CD4-positive, alpha-beta T cell treated with Interleukin-21 for 1 hour (primary cell): Measurements from ENCODE around the gene CHST3.

Experiments used
- DNase-seq: peaks from one replicate; pipeline ENCODE4 v3.0.0-alpha.2; 2020

The CHST3 gene

DNA sequence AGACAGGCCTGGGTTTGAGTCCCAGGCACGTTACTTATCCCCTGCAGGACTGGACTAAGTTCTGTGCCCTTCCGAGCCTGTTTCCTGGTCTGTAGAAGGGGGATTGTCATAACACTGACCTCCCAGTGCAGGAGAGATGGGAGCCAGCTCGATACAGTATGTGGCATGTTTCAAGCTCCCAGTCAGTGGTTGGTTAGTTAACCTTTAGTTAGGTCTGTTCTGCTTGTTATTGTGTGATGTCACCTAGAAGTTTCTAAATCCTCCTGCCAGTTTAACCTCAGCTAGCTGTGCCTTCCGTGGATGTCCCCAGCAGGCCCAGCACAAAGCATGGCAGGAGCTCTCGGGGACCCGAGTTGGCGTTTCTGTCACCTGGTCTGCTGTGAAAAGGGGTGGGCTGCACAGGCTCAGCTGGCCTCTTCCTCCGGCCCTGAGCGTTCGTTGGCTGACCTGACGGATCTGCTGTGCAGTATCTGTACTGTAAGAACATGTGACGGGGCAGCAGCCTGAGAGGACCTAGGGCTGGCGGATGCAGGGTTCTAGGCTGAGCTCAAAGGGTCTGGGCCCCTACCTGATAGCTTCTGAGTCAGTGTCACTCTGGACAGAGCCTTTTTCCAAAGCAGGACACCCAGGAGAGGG is 71.2 kb downstream of the CHST3 start:
- DNase-seq, result no peak

DNA sequence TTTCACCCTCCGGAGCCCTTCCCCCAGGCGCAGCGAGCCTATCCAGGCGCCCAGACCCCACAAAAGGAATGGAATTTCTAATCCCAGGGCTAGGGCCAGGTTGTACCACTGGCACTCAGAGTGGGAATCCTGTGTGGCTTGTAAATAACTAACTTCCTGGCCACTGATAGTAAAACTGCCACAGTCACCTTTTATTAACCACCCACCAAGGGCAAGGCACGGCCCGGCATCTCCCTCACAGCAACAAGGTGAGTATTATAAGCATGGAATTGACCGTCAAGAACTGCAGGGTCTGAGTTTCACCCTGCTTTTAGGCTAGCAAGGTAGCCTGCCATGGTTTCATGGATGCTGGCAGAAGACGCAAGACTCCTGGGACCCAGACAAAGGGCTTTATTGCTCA is 73.1 kb downstream of the CHST3 start:
- no peak for DNase-seq

DNA sequence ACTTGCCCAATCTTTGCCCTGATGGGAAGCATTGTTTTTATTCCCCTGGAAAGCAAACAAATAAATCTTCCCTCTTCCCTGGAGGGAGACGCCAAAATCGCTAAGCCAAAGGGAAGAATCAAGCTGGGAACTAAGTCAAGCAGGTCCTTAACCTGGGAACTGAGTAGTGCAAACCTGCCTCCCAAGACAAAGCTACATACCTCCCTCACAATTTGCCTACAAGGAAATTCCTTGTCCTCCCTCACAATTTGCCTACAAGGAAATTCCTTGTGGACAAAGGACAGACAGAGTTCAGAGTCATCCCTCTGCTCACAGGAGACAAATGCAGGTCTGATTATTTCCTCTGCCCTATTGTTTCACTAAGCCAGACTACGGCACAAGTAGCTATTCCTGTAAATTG is 73.6 kb downstream of the CHST3 start:
- DNase-seq, result no peak

DNA sequence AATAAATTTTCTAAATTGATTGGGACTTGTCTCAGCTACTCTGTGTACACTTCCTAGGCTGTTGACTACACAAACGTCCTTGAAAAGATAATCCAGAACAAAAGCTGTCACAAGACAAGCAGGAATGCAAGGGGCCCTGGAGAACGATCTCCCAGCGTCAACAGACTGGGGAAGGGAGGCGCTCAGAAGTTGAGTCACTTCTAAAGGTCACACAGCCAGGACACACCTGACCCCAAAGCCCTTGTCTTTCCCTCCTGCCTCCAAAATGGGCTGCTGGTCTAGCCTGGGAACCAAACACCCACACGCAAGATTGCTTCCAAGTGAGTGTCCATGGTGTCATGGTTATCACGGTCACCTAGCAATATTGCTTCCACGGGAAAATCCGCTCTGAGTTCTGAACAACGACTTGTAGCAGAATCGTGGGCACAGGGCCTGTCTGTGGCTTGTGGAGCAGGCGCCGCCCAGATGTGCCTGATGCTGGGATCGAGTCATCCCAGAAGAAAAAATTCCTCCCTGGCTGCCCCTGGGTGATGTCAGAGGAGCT is 74.3 kb downstream of the CHST3 start:
- DNase-seq, result no peak

DNA sequence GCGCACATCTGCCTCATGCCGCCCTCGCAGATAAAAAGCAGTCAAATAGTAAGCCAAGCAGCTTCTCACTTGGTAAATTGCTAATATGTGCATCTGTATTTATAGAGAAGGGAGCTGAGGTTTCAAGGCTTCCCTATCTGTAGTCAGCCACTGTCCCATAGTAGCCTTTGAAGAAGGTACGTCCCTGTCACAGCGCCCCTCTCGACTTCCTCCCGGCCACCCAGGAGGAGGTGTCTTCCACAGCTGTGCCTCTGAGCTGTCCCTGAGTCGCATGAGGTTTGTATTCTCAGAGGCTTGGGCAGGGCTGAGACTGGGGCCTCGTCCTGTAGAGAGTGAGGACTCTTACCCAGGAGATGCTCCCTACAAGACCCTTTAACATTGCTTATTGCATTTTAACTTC is 75.2 kb downstream of the CHST3 start:
- DNase-seq, result no peak

DNA sequence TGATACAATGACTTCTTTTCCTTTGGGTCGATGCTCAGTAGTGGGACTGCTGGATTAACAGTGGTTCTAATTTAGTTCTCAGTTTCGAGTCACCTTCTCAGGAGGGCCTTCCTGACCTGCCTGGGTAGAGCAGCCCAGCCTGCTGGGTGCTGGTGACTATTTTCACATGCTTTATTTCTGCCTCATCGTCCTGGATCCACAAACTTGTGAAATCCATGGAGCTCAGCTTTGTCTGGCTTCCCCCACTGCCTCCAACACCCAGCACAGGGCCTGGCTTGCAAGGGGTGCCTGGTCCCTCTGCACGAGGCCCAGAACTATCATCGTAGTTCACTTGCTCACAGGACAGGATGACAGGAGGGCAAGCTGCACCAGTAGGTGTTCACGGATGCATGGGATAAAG is 77.3 kb downstream of the CHST3 start:
- DNase-seq, result no peak

DNA sequence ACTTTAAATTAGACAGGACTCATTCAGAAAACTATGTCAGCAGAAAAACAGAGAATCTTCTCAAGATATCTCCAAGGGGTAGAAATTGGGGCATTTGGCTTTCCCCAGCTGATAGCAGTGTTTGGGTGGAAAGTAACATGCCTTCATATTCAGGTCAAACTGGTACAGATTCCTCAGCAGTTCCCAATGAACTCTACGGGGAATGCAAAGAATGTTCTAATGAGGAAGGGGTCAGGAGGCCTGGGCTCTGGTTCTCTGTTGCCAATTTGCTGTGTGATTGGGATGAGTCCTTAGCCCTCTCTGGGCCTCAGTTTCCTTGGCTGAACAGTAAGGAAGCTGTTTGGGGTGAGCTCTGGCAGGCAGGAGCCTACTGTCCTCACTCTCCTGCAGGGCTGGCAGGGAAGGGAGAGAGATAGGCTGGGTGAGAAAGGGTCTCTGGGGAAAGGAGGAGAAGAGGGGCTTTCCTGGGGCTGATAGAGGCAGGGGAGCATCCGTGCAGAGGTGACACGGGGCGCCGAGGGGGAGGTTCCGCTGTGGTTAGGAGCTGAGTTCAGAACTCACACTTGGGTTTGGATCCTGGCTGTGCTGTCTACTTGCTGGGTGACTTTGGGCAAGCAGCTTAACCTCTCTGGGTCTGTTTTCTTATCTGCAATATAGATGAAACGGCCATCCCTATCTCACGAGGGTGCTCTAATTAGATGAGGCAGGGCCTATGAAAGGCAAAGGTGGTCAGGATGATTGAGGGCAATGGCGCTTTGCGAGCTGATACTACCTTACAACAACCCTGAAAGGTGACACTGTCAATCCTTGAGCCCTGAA is 79.0 kb downstream of the CHST3 start:
- DNase-seq, result no peak

DNA sequence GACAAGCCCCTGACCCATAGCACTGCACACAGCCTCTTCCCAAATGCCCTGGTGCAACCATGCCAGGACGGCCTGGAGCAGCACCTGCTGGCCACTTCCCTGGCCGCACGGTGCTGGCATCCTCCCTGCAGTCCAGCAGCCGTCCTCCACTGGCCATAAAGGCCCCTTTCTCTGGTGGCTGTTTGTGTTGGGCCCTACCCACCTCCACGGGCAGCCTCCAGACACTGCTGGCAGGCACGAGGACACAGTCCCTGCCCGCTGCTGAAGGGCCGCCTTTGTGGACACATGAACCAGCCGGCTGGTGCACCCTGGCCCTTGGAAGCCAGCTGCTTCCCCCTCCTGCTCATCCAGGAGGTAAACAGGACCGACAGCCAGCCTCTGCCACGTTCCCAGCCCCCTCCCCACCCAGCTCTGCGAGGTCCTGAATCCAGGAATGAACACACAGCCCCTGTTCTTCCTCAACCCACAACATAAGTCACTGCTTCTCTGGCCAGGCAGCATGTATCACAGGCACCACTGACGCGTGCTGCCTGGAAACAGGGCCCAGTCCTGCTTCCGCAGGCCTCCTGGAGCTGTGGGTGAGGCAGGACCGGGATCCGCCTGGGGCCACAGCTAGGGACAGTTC is 80.3 kb downstream of the CHST3 start:
- DNase-seq, result no peak

DNA sequence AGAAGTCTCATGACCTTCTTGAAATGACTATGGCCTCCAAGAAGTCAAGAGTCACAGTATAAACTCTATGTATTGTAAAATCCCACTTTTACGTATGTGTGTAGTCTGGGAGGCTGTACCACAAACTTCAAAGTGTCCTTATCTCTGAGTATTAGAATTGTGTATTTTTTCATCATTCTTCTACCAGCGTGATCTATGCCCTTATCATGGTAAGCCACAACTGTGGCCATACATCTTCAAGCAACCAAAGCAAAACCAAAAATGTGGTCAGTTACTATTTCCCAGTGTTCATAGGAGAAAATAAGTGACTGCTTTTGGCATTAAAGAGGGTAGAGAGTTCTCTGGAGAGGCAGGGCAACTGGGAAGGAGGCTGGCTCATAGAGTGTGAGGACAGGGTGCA is 81.4 kb downstream of the CHST3 start:
- DNase-seq, result no peak

DNA sequence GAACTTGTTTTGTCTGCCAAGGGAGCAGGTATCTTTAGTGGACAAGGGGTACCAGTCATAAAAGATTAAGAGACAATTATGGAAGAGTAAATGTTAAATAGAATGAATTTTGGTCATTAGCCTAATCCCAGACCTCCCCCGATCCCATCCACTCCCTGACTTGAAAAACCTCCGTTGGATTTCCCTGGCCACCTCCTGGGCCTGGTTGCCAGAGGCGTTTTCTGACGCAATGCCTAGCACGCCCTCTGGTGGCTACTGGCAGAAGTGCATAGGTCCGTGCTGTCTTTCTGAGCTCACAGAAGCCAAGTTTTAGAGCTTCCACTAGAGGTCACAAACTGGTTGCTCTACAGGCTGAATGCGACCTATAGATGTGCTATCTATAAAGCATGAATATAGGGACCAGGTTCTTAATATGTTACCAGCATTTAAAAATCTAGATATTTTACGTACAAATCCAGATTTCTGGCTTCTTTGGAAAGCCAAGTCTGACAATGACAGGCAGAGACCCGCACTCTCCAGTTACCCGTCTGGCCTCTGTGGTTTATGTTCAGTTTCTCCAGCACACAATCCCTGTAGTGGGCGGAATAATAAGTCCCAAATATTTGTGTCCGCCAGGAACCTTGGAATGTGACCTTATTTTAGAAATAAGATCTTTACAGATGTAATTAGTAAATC is 84.4 kb downstream of the CHST3 start:
- DNase-seq, result peak; percentile 89

DNA sequence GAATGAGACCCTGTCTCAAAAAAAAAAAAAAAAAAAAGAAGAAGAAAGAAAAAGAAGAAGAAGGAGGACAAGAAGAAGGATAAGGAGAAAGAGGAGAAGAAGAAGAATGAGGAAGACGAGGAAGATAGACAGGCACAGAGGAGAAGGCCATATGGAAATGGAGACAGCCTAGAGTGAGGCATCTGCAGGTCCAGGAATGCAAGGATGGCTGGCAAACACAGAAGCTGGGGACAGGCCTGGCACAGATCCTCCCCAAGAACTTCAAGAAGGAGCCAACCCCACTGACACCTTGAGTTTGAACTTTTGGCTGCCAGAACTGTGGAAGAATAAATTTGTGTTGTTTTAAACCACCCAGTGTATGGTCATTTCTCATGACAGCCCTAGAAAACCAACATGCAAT is 85.3 kb downstream of the CHST3 start:
- DNase-seq, result no peak

DNA sequence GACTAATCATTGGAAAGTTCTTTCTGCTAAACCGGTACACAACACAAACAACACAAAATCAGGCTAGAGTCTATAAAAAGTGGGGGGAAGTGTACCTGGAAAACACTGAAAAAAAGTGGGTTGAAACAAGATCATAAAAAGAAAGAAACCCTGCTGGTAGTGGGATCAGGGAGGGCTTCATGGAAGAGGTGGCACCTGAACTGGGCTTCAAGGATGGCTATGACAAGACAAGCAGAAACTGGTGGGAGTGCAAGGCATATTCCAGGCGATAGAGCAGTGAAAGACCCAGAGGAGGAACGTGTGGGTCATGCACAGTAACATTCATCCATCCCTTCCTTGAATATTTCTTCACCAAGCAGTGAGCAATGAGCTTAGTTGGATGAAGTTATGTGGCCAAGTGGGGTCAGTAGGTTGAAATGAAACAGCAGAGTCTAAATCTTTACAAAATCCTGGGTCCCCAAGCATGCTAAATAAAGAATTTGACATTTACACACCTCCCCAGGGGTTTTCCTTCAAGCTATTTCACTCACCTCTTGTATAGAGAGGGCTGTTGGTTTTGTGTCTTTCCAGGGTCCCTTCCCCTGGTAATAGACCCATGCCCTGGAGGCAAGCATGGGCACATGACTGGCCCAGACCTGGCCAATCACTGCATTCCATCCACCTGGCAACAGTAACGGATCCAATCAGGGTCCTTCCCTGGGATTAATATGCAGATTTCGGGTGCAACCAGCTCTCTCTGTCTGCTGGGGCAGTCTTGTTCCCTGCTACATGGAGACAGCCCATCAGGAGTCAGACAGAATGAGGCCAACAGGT is 86.0 kb downstream of the CHST3 start:
- no peak for DNase-seq

DNA sequence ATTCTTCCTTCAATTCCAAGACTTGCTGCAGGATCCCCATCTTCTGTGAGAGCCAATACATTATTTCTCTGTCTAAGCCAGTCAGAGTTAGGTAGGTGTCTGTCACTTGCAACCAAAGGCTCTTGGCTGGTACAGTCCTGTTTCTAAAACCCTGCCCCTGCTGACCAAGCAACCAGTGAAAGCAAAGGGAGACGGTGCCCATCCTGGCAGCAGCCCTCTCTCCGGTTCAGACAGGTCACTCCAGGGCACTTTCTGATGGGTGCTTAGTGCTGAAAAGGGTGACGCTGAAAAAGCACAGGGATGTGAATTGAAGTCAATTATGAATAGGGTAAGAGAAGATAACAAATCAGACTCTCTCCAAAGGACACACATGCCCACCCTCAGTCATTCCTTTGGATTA is 86.7 kb downstream of the CHST3 start:
- no peak for DNase-seq

DNA sequence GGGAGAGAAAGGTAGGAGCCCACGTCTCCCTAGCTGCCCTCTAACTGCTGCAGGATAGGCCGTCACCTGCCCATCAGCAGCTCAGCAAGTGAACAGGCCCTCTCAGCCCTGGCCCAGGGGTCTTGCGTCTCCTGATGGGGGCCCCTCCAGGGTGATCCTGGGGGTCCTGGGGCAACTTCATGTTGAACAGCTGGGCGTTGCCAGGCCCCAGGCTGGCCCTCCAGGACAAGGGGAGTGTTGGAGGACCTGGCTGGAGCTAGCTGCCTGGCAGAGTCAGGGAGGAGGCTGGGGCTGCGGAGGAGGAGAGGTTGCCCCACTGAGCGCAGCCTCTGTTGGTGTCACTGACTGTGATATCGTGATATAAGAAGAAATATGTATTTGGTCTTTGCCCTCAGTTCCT is 89.5 kb downstream of the CHST3 start:
- no peak for DNase-seq

DNA sequence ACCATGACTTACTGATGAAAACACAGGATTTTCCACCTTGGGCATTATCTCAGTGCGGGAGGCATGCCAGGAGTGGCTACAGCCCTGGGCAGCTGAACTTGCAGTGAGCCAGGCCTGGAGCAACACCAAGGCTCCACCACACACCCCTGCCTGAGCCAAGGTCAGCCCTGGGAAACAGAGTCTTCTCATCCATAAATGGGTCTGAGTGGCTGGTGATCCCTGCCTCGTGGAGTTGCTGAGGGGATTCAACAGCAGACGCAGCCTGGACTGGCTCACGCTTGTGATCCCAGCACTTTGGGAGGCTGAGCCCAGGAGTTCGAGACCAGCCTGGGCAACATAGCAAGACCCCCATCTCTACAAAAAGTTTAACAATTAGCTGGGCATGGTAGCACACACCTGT is 91.9 kb downstream of the CHST3 start:
- DNase-seq, result no peak

DNA sequence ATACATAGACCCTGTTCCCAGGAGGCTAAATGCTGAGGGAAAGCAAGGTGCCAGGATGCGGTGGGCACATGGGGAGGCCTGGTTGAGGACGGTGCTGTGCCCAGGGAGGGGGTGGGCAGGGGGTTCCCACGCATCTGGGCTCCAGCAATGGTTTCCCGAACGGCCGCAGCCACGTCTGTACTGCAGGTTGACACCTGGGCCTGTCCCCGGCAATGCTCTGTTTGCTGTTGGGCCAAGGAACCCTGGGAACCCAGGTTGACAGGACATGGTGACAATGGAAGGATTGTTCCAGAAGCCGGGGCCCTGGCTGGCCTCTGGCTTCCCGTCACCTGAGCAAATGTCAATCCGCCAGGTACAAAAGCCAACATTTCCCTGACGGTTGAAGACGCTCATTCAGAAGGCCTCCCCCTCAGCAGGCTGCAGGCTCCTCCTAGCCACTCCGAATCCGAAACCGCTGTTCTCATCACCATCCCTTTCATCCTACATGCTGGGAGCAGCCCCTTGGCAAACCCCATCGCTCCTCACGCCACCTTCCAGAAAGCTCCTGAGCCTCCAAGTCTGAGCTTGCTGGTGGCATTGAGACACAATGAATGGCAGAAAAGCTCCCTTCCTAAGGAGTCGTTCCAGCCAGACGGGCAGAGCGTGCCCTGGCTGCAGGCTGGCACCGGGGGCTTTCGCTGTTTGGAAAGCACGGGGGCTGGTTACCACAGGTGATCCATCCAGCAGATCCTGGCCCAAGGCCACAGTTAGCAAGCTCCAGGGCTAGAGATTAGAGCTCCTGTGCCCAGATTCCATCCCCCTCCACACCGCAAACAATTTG is 92.9 kb downstream of the CHST3 start:
- no peak for DNase-seq

DNA sequence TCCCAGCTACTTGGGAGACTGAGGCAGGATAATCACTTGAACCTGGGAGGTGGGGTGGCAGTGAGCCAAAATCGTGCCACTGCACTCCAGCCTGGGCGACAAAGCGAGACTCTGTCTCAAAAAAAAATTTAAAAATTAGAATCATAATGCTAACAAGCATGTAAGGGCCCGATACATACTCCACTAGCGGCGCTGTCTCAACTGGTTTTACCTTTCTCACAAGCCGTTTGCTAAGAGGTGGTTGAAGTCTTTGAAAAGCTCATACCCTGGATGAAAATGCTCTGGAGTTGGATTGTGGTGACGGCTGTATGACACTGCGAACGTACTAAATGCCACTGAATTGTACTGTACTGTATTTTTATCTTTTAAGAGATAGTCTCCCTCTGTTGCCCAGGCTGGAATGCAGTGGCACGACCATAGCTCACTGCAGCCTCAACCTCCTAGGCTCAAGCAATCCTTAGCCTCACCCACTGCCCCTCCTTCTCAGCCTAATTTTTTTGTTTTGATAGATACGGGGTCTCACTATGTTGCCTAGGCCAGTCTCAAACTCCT is 94.2 kb downstream of the CHST3 start:
- DNase-seq, result no peak

DNA sequence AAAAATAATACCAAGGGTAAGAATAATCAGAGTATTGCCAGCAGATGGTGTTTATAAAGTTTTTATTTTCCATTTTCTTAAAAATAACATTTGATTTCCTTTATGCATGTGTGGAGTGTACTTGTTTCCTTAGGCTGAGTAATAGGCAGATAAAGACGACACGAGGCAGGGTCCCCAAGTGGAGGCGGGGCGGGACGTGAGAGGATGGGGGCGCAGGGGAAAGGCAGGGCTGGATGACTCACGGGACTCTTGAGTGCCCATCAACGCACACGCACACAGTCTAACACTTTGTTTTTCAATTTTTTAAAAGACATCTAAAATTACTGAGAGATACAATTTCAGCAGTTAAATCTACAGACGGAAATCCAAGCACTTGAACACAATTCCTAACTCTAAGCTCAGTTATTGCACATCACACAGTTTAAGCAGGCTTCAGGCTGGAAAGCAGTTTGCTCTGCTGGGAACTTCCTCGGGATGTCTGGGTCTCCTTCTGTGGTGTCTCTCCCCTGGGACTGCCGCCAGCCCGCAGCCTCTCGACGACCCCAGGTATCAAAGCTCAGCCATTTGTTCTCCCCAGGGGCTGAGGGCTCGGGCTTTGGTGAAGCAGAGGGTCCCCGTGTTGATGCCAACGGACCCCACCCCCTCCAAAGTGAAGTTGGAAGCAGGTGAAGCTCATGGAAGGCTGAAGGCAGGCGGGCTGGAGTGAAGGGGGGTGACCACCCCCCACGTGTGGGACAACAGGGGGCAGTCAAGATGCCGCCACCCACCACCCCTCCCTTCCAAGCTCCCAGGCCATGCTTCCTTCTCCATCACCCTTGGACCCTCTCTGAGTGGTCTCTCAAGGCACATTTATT is 95.0 kb downstream of the CHST3 start:
- no peak for DNase-seq

DNA sequence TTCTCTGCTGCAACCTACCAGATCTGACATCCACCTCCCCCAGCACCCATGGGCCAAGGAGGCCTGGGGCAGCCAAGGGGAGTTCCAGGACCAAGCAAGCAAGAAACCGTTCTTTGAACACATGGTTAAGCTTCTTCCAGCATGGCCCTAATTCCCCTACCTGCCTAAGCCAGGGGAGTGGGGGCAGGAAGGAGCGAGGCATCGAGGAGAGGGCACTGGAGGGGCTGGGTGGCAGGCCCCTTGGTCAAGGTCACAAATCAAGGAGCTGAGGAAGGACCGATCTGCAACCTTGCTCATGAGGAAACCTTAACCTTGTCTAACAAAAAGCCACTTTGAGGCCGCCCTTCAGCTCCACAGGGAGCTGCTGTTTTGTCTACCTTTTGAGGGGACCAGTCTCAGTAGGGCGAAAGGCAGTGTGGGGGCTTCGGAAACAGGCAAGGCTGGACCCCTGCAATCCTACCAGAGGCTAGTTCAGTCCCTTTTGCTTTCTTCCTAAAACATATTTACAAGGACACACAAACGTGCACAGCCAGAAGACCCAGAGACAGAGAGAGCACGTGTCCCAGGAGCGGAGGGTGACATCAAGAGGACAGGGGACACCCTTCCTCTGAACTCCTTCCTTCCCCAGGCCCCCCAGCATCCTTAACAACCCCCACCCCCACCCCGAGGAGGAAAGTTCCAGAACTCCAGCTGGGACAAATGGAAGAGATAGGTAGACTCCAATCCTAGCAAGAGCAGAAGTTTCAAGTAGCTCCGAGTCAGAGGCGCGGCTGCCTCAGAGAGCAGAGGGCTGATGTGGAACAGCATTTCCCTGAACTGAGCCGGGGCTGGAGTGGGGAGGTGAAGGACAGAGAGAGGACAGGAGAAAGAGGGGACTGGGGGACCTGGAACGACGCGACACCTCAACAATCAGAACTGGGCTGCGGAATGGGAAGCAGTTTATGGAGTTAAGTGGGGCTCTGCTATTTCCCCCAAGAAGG is 95.9 kb downstream of the CHST3 start:
- no peak for DNase-seq
